C4-2B (cell line): Measurements from ENCODE around the gene RARG.

Source experiments
- ZFX ChIP-seq: fragments of 450-650 bp; IDR thresholded peaks from 2 replicates; pipeline ENCODE4 v1.6.1; 2017
- TF ChIP-seq, protein P1 (sequence below): fragments of 450-650 bp; conservative IDR thresholded peaks from 2 replicates; pipeline ENCODE4 v1.5.1; 2017; ENCODE audit warnings: mild to moderate bottlenecking

DNA sequence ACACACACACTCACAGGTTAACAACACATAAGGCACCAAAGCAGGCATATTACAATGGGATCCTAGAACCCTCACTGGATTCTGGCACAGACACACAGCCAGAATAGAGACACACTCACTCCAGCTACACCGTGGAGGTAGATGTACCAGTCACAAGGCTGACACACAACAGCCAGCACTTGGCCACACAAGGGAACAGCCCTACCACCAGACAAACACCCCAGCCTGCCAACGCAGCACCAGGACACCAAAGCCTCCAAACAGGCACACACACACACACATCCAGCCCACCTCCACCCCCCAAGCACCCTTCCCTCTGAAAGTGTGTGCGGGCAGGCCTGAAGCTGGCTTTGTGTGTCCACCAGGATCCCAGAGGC lies 14.1 kb downstream of the RARG start:
- TF ChIP-seq, protein P1, sequence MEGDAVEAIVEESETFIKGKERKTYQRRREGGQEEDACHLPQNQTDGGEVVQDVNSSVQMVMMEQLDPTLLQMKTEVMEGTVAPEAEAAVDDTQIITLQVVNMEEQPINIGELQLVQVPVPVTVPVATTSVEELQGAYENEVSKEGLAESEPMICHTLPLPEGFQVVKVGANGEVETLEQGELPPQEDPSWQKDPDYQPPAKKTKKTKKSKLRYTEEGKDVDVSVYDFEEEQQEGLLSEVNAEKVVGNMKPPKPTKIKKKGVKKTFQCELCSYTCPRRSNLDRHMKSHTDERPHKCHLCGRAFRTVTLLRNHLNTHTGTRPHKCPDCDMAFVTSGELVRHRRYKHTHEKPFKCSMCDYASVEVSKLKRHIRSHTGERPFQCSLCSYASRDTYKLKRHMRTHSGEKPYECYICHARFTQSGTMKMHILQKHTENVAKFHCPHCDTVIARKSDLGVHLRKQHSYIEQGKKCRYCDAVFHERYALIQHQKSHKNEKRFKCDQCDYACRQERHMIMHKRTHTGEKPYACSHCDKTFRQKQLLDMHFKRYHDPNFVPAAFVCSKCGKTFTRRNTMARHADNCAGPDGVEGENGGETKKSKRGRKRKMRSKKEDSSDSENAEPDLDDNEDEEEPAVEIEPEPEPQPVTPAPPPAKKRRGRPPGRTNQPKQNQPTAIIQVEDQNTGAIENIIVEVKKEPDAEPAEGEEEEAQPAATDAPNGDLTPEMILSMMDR = no peak
- TF ChIP-seq ZFX = no peak
